Lung (tissue), 12 donors: ENCODE measurements around the gene FASTKD3. TPM values are rescaled to one million over a fixed set of nuclear protein-coding genes. Genes with fewer than 3 reads are reported as not detected.
A peak's percentile ranks its signal among the peaks of the same experiment; 100 is the strongest.

Experiments
- ATAC-seq: fragments of 200-7000 bp; cut with Tn5 transposase; one replicate; pipeline ENCODE4 v1.9.1; 2020; ENCODE audit warnings: moderate number of reproducible peaks; ENCODE audit not compliant: insufficient read depth, low FRiP score
- DNase-seq, 3 donors: peaks; one replicate each; pipeline ENCODE4 v3.0.0-alpha.2; 2013 to 2017
- H3K27ac ChIP-seq, 2 donors: one replicate each; pipeline ENCODE4 v1.5.1; 2013; ENCODE audit warnings: mild to moderate bottlenecking in 2 of 2, moderate library complexity in 2 of 2, control low read depth in 1 of 2, inconsistent platforms in 1 of 2, low read depth in 1 of 2, low read length in 1 of 2
- H3K27me3 ChIP-seq, 3 donors: one replicate each; pipeline ENCODE4 v1.5.1; 2013; ENCODE audit warnings: low read length in 2 of 3; ENCODE audit not compliant: control insufficient read depth in 3 of 3, insufficient read depth in 3 of 3
- H3K36me3 ChIP-seq, 4 donors: one replicate each; pipeline ENCODE4 v1.5.1; 2013; ENCODE audit warnings: low read length in 4 of 4, mild to moderate bottlenecking in 1 of 4, moderate library complexity in 1 of 4; ENCODE audit not compliant: control insufficient read depth in 4 of 4, insufficient read depth in 4 of 4
- H3K4me1 ChIP-seq, 5 donors: one replicate each; pipeline ENCODE4 v1.5.1; 2013; ENCODE audit warnings: low read length in 5 of 5, mild to moderate bottlenecking in 2 of 5, moderate library complexity in 1 of 5; ENCODE audit not compliant: control insufficient read depth in 5 of 5, insufficient read depth in 5 of 5
- H3K4me3 ChIP-seq: one replicate; pipeline ENCODE4 v1.5.1; 2013; ENCODE audit warnings: mild to moderate bottlenecking, control low read depth, moderate library complexity
- H3K9ac ChIP-seq, 2 donors: one replicate each; pipeline ENCODE4 v1.5.1; 2013; ENCODE audit warnings: low read length in 2 of 2, control low read depth in 1 of 2; ENCODE audit not compliant: insufficient read depth in 1 of 2
- H3K9me3 ChIP-seq, 4 donors: one replicate each; pipeline ENCODE4 v1.5.1; 2013; ENCODE audit warnings: low read length in 3 of 4, mild to moderate bottlenecking in 1 of 4, moderate library complexity in 1 of 4; ENCODE audit not compliant: control insufficient read depth in 4 of 4, insufficient read depth in 3 of 4
- CTCF ChIP-seq: IDR thresholded peaks from 2 replicates; pipeline ENCODE4 v1.5.1; 2012; ENCODE audit warnings: mild to moderate bottlenecking; ENCODE audit errors: control extremely low read depth, extremely low read depth
- WGBS, 2 donors: extraction: QIAGEN DNeasy Blood & Tissue Kit; methylation state at CpG; one replicate each; pipeline ENCODE4 v1.1.7; 2013; 5-methylcytosine and 5-hydroxymethylcytosine counted together
- polyA plus RNA-seq, 2 donors: library from polyadenylated mRNA; stranded (reverse); fragments of 200-250 nt; gene quantifications; one replicate each; pipeline ENCODE4 v1.2.1, GENCODE V29; 2013
- total RNA-seq, 2 donors: library from RNA; depleted of rRNA in 1 of 2; stranded (reverse); fragments of >200 nt in 1 of 2; gene quantifications; one replicate each; pipeline ENCODE4 v1.2.1, GENCODE V29; 2014 to 2021
- donor health status: control.
- donor health status: control.
- donor health status: Bipolar disorder and iron deficiency.
- donor health status: healthy.
- donor health status: DM: yes; HTN: yes; CAD: no.

FASTKD3 gene
- total and polyA plus RNA-seq, 4 donors = 6.7 to 17.7 (median 13.5) TPM

- no peak for TF ChIP-seq CTCF
- H3K9ac ChIP-seq = no peak overlapping the region
- H3K4me1 ChIP-seq = no peaks in the 10 kb centered on the region
- H3K9me3 ChIP-seq = peaks cover 0 to 2% (median 0%) of the 10 kb centered on the region in 4 donors
- DNase-seq (no peak), ATAC-seq (no peak)
- H3K27me3 ChIP-seq = no peaks in the 10 kb centered on the region
- no peak overlapping the region for H3K4me3 ChIP-seq
- H3K27ac ChIP-seq = no peak overlapping the region
- WGBS, 2 donors = 96 to 97% methylated on average over 9 of the region's 9 CpGs
- H3K36me3 ChIP-seq = peaks cover 18 to 34% (median 26%) of the 10 kb centered on the region in 4 donors
Measured at GRCh38 chr5:7902666-7903625, 34.1 kb upstream of the FASTKD3 start.

- ATAC-seq (no peak), DNase-seq (no peak)
- TF ChIP-seq CTCF = no peak
- Histone ChIP-seq H3K36me3 (peaks cover 22 to 34% (median 27%) of the 10 kb centered on the region in 4 donors), H3K9me3 (no peaks in the 10 kb centered on the region), H3K27me3 (no peaks in the 10 kb centered on the region), H3K4me1 (no peaks in the 10 kb centered on the region), H3K4me3 (no peak overlapping the region), H3K27ac (no peak overlapping the region), H3K9ac (no peak overlapping the region)
- WGBS, 2 donors = 96 to 97% methylated on average over 3 of the region's 3 CpGs
Measured at GRCh38 chr5:7902201-7902600, 33.4 kb upstream of the FASTKD3 start.

- peak in 2 of 3 donors; percentile 10 to 16 for DNase-seq
- peaks cover 29 to 49% (median 41%) of the 10 kb centered on the region in 4 donors for H3K36me3 ChIP-seq
- 83 to 86% methylated on average over 5 of the region's 5 CpGs for WGBS, 2 donors
Measured at GRCh38 chr5:7897014-7897600, 28.3 kb upstream of the FASTKD3 start.

More at GRCh38 chr5:7897014-7897600, 28.3 kb upstream of the FASTKD3 start:
- H3K9ac ChIP-seq = no peak overlapping the region
- no peaks in the 10 kb centered on the region for H3K27me3 ChIP-seq
- no peak overlapping the region for H3K27ac ChIP-seq
- no peak overlapping the region for H3K4me3 ChIP-seq
- H3K9me3 ChIP-seq = no peaks in the 10 kb centered on the region
- TF ChIP-seq CTCF = no peak
- no peak for ATAC-seq
- peaks cover 0 to 2% (median 0%) of the 10 kb centered on the region in 5 donors for H3K4me1 ChIP-seq
